NCI-H774 (cell line): Measurements from ENCODE around the gene BBS9.
"Not testable (repeated sequence)": the region's sequence is repeated elsewhere in the genome, so short reads cannot be mapped to it uniquely, and the experiment has no call there.

Experiments used
- DNase-seq: peaks from one replicate; lab custom pipeline; 2025; lab: John Stamatoyannopoulos, UW

The BBS9 gene

DNA sequence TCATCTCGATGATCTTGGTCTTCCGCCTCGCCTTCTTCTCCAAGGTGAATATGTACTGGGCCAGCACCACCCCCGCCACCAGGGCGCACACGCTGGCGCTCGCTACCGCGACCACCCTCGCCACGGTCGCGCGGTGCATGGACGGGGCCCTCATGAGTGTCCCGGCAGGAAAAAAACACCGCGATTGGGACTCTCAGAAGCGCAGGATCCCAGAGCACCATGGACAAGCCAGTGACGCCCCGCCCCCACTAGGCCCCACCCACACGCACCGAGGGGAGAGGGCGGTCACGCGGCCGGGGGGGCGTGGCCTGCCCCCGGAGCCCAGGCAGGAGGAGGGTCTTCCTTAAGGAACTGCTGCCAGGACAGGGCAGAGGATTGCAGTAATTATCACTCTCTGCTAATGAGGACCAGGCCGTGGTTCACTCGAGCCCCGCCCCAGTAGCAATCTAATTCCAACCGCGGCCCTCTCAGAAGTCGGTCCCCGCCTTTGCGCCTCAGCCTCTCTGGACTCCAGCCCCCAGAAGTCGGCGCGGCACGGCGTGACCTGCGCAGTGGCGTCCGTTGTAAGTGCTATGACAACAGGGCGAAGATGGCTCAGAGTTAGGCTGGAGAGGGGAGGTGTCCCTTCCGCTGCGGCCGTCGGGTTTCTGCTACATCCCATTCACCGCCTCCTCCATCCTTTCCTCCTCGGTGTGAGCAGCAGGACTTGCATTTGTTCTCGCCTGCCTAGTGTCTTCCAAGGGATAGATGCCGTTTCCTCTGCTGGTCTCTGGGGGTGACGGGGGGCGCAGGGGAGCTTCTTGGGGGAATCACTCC lies at the start of gene BBS9:
BBS9 (plus strand) TSS at position 575 of the 816 bp plus-strand sequence. CDS start 16,689 bp downstream, outside the sequence.
- DNase-seq, result peak; percentile 95

DNA sequence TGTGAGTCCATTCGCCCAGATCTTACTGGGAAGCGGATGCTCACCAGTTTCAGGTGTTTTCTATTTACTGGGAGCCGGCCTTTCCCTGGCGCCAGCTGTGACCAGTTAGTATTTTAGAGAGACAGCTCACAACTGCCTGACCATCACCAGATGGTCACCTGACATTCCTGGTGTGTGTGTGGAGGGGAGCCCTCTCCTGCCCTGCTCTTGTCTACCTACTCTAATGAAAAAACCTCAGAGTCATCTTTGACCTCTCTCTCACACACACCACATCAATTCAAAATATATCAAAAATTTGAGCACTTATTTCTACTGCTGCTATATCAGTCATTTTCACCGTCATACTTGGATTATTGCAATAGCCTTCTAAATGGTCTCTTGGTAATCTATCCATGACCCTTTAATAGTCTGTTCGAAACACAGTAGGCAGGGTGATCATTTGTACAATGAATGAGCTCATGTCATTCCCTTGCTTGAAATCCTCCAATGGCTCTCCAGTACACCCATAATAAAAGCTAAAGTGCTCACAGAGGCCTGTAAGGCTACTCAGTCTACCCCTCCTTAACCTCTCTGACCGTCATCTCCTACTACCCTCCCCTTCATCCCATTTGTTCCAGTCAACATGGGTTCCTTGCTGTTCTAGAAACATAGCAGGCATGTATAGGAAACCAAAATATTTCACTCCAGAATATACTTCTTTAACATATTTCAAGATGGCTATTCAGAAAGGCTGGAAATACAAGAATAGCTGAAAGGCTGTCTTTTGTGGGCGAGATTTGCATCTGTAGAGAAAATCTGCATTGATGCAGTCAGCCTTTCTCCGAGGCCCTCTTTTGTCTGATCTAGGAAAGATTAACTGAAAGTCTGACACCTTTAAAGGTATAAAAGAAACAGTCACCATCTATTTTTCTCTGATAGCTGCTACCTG lies 49.3 kb upstream of the BBS9 start:
- no peak for DNase-seq

DNA sequence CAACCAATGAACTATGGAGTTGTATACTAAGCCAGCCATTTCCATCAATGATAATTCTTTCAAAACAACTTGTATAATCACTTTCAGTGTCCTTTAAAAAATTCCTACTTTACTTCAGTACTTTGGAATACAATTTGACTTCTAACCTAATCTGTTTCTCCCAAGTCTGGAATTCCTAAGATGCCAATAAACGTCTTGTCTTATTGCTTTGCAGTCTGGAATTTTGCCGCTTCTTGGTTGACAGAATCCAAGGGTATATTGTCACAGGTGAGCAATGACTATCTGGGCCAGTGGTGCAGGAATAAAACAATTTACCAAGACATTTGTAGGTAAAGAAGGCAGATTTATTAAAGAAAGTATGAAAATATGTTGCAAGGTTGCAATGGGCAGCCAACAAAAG lies 42.0 kb upstream of the BBS9 start:
- DNase-seq, result no peak

DNA sequence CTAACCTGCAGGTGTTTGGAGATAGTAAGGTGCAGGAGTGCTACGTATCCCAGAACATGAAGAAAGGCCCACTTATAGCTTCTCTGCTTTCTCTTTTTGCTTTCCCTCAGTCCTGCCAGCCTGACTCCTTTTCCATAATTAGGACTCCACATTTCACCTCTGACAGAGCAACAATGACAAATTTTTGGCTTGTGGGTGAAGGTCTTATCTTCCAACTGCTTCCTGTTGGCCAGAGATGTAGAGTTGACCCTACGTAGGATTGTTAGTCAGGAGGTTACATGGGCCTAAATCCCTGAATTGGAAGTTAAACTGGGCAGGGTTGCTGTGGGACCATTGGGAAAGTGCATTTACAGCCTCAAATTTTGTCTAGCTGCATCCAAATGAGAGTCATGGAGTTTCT lies 41.5 kb upstream of the BBS9 start:
- no peak for DNase-seq

DNA sequence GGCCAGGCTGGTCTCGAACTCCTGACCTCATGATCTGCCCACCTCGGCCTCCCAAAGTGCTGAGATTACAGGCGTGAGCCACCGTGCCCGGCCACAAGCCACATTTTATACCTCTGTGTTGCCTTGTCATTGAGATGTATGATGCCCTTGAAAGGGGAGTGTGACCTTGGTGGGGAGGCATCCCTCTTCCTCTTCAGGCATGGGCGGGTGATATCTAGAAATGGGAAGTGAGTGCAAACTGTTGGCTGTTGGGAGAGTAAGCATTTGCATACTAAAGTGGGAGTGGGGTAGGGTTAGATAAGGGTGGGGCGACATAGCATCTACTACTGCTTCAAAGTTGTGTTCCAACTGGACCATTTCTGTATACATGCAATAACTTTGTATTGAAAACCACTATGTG lies 40.2 kb upstream of the BBS9 start:
- DNase-seq, result no peak

DNA sequence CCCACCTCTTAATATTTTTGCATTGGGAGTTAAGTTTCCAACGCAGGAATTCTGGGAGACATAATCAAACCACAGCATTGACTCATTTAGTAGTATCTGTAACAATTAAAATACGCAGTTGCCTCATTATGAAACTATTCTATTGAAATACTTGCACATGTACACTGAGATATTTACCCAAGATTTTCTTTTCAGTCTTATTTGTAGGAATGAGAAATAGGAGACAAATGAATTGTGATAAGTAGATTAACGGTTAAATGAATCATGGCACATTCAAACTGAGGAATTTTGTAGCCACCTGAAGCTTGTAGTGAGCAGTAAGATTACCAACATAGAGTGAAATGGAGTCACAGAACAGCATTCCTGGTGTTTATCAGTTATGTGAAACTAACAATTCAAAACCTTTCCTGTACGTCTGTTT lies 38.2 kb upstream of the BBS9 start:
- no peak for DNase-seq

DNA sequence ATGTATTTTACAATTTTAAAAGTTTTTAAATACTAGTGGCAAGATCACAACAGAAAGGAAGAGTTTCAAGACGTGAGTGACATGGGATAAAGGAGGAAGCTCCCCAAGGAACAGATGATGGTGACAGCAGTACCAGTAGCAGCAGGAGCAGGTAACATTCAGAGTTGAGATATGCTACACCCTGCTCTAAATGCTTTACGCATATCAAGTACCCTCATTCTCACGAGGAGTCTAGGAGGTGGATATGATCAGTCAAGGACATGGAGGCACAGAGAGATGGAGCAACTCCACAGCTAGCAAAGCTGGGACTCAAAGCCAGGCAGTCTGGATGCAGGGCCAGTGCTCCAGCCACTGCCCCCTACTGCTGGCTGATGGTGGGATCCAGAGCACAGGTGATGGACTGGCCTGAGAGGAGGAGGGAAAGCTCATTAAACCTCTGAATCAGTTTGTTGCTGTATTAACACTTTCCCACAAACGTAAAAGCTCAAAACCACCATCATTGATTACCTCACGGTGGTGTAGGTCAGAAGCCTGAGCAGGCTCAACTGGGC lies 37.6 kb upstream of the BBS9 start:
- no peak for DNase-seq

DNA sequence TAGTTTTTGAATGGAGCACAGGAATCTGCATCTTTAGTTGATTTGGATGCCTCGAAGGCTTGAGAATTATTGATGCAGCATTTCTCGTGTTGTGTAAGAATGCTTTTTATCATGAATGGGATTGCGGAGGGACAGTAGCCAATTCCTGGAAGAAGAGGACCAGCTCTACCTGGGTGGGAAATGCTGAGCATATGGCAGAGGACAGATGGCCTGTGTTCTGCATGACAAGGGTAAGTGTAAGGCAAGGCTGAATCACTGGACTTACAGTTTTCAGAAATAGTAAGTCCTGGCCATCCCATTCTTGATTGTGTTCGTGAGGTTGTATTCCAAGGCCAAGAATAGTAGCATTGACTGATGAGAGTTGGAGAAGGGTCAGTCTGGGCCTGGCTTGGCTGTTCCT lies 36.1 kb upstream of the BBS9 start:
- DNase-seq, result no peak

DNA sequence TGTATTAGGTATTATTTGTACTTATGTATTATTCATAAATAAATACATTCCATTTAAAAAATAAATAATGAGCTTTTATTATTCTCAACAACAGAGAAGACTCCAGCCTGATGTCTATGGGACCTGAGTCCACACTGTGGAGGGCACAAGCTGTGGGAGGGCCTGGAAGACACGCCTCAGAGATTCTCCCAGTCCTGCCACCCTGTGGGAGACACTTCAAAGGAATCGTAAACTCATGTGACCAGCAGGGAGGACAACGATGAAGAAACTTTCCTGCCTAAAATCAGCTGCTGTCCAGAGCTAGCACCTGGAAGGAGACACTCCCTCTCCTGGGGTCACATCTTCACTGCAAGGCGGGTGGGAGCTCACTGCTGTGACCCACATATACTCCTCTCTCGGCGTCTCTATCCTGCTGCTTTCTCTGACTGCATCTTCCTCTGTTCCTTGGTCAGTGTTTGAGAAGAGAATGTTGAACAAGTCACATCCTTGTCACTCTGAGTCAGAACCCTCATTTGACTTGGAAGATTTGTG lies 34.6 kb upstream of the BBS9 start:
- DNase-seq, result not testable (repeated sequence)

DNA sequence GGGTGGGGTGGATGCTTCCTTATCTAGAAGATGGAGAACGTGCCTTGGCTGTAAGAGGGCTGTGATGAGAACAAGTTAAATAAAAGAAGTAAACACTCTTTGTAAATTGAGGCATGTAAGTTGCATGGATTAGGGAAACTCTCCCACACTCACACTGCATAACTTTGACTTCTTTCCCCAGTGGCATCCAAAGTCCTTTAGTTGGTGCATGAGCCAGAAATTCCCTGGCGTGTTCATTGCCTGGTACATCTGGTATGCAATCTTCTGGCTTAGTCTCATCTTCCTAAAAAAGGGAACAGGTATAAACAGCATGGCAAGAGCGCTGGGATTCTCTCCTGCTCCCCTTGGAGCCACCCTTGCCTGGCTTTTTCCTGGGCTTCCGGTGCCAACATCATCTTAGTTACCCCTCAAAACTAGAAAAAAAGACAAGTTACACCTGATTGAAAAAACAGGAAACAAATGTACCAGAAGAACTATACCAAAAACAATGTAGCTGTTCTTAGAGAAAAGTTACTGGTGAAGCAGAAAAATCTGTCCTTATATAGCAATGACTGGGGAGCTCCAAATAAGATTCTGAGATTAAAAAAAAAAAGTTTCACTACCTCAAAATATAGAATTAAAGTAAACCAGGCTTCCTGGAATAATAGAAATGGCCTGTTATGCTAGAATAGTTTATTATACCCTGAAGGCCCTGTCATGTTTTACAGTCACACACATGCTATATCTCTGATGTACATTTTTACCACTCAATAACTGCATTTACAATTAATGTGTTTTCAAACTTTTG lies 30.0 kb upstream of the BBS9 start:
- DNase-seq, result no peak

DNA sequence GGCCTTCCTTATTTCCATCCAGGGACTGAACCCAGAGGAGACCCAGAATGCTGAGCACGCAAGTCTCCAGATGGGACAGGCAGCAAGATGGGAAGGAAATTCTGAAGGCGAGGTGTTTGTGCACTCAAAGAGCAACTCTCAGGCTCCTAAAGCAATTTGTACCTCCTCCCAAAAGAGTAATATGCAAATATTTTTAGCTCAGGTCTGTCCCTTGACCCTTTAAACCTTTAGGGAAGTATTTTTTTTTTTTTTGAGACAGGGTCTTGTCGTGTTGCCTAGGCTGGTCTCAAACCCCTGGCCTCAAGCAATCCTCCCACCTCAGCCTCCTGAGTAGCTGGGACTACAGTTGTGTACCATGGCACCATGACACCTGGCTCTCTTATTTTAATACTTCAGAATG lies 28.6 kb upstream of the BBS9 start:
- DNase-seq, result no peak

DNA sequence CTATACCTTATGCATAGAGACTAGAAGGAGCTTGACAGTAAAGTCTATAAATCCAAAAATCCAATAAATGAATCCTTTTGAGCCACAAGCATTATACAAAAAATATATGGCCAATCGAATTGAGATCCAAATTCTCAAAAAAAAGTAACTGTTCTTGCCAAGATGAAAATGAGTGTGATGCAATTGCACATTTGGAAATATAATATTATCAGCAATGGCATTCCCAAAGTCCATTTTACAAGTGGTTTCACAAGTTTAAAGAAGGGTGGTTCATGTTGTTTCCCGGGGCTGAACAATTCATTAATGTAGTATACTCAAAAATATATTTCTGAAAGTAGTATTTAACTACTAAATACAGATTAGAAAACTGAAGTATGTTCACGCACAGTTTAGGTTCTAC lies 27.5 kb upstream of the BBS9 start:
- no peak for DNase-seq

DNA sequence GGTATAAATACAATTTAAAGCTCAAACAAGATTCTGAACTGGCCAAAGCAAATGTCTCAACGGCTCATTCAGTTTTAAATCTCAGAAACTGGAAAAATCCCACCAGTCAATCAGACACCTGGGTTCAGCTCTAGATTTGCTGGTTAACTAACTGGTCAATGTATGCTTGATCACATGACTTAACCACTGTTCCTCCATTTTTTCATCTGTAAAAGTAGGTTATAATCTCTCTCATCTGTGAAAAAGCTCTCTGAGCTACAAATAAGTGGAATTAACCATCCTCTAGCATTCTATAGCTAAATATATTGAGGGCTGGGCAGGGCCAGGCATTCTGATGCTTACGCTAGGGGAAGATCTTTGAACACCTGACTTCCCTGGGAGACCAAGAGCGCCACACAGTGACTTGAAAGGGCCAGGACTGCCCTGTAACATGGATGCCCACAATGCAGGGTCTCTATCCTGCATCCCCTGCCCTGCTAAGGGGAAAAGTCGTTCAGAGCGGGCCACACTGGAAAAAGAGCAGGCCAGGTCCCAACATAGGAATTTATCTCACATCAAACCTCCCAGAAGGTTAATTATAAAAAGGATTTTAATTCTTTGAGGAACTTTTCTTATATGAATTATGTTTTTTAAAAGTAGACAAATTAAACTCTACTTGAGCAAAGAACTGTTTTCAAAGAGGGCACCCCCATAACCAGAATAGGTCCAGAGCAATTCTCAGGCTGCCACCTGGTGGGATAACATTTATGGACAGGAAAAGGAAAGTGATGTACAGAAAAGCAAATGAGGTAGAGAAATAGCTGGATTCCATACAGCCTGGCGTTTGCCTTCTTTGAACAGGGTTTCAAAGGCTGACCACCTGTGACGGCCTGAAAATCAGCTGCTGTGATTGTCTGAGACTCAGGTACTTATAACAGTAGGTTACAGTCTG lies 22.0 kb upstream of the BBS9 start:
- DNase-seq, result no peak

DNA sequence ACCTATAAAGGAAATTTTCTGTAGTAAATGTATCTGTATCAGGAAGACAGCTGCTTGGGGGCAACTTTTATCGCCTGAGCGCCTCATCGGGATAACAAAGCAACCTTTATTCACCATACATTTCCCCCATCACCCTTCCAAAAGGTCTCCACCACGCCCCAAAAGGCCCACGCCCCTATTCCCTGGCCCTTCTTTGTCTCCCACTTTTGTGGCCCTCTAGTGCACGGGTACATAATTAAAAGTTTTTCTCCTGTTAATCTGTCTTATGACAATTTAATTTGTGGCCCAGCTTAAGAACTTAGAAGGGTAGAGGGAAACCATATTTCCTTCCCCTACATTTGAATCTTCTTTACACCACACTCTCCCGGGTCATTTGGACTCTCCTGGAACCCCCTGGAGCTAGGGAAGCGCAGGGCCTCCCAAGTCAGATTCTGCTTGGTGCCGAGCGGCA lies 20.8 kb upstream of the BBS9 start:
- DNase-seq, result no peak

DNA sequence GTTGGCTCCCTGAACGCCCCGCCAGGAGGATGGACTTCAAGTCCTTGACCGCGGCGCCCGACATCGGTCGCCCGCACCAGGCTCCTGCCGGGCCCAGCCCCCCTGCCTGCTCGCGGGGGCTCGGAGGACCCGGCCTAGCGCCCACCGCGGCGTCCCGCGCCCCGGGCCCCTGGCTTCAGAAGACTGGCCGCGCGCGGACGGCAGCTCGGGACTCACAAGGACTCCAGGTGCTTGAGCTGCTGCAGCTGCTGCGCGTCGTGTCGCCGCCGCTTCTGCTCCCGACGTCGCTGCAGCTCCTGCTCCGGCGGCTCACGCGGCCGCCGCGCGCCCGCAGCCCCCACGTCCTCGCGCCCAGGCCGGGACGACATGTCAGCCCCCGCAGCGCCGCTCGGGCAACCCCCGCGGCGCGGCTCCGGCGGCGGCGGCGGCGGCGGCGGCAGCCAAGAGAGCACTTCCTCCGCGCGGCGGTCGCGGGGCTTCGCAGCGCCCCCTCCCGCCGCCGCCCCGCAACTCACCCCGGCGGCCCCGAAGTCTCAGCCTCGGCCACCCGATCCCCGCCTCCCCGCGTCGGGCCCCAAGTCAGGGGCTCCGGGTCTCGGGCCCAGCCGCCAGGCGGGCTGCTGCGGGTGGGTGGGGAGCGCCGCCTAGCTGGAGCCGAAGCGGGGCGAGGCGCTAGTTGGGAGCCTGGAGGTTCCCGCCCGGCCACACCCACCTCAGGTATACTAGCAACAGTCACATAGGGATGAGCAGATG lies 20.2 kb upstream of the BBS9 start, which contains the start of gene RP9:
RP9 (minus strand) TSS at position 400 of the 753 bp plus-strand sequence; CDS start at position 368, 32 bp downstream.
- peak; percentile 66 for DNase-seq

DNA sequence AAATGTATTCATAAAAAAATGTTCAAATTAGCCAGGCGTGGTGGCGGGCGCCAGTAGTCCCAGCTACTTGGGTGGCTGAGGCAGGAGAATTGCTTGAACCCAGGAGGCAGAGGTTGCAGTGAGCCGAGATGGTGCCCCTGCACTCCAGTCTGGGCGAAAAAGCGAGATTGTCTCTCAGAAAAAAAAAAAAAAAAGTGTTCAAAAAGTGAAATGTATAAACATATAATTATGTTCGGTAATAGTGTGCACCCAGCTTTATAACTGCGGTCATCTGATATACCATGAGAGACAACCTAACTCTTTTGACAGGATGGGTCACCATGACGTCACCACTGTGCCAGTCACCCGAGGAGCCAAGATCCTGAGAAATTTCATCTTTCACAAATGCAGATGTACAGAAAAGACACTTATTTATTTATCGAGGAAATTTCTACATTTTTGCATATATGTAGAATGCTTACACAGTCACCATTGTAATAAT lies 19.6 kb upstream of the BBS9 start:
- no peak for DNase-seq

DNA sequence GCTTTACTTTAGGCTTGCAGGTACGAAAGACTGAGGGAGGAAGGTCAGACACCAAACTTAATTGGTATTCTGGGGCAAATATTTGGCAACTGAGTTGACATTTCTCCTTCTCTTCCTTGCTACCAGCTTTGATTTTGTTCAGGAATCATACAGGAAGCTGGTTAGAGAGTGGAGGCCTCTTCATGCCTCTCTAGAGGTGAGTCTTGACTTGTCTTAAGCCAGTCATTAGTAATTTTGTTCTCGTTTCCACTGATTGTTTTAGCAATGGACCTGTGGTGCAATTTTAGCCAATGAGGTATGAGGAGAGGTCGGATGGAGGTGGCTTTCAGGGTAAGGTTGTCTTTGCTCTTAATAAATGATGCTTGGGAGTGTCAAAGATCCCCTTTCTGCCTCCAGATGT lies 17.8 kb upstream of the BBS9 start:
- no peak for DNase-seq

DNA sequence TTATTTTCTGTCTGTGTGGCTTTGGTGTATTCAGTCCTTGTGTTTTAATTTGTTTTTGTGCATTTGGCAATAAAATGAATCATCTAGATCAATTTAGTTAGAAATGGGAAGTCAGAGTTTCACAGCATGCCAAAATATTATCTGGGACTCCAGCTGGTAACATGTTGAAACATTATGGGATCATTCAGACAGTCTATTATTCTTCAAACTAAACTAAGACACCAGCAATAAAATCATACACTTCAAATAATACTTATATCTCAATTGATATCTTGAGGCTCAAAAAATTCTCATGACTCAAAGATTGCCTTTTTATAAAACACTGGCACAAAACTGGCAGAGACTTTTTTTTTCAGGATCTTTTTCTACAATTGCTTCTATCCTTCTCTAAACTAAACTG lies 14.4 kb upstream of the BBS9 start:
- no peak for DNase-seq

DNA sequence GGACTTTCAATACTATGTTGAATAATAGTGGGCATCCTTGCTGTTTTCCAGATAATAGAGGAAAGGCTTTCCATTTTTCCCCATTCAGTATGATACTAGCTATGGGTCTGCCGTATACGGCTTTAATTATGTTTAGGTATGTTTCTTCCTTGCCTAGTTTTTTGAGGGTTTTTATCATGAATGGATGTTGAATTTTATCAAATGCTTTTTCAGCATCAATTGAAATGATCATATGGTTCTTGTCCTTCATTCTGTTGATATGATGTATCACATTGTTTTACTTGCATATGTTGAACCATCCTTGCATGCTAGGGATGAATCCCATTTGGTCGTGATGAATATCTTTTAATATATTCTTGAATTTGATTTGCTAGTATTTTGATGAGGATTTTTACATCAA lies 11.0 kb upstream of the BBS9 start:
- no peak for DNase-seq
